HepG2 (cell line): ENCODE results near the gene BRMS1. TPM values are rescaled to one million over a fixed set of nuclear protein-coding genes. Genes with fewer than 3 reads are reported as not detected.

ENCODE experiments used
- CBX2 ChIP-seq, 2 experiments: fragments of 200-600 bp in 1 of 2; sonication (generic); formaldehyde crosslinking in 1 of 2; IDR thresholded peaks; 2 replicates each; pipeline versions ENCODE4 v1.7.0 to v1.8.1; 2018 to 2022; ENCODE audit warnings: low read depth in 2 of 2, low read length in 1 of 2, mild to moderate bottlenecking in 1 of 2, missing genetic modification reagents in 1 of 2
- CCAR2 ChIP-seq: fragments of 200-400 bp; formaldehyde crosslinking; optimal IDR thresholded peaks from 2 replicates; pipeline ENCODE3; 2018; ENCODE audit warnings: low read depth, mild to moderate bottlenecking, low read length, moderate library complexity
- CEBPG ChIP-seq: IDR thresholded peaks from 2 replicates; pipeline ENCODE4 v1.6.1; 2016
- ELF4 ChIP-seq: sonication (generic); formaldehyde crosslinking; IDR thresholded peaks from 2 replicates; pipeline ENCODE4 v1.5.0; 2020; ENCODE audit warnings: missing genetic modification reagents, mild to moderate bottlenecking, moderate library complexity, borderline replicate concordance
- FOXK1 ChIP-seq: sonication (generic); formaldehyde crosslinking; IDR thresholded peaks from 2 replicates; pipeline ENCODE4 v1.4.0; 2020; ENCODE audit warnings: low read depth, missing genetic modification reagents, borderline replicate concordance
- HIC2 ChIP-seq: sonication (generic); formaldehyde crosslinking; IDR thresholded peaks from 2 replicates; pipeline ENCODE4 v1.9.0; 2022; ENCODE audit warnings: low read depth, missing genetic modification reagents
- HMGA1 ChIP-seq: sonication (generic); formaldehyde crosslinking; conservative IDR thresholded peaks from 2 replicates; pipeline ENCODE4 v1.4.0; 2020; ENCODE audit warnings: missing genetic modification reagents
- JUN ChIP-seq: sonication (generic); formaldehyde crosslinking; IDR thresholded peaks from 2 replicates; pipeline ENCODE4 v1.4.0; 2020; ENCODE audit warnings: mild to moderate bottlenecking, missing genetic modification reagents
- KDM2A ChIP-seq: sonication (generic); formaldehyde crosslinking; IDR thresholded peaks from 2 replicates; pipeline ENCODE4 v1.4.0; 2020; ENCODE audit warnings: low read depth, missing genetic modification reagents, borderline replicate concordance
- KLF13 ChIP-seq: sonication (generic); formaldehyde crosslinking; IDR thresholded peaks from 2 replicates; pipeline ENCODE4 v1.4.0; 2020; ENCODE audit warnings: mild to moderate bottlenecking, missing genetic modification reagents
- MIER3 ChIP-seq: IDR thresholded peaks from 2 replicates; pipeline ENCODE4 v1.6.1; 2016; ENCODE audit warnings: missing compliant biosample characterization, borderline replicate concordance
- MIXL1 ChIP-seq: IDR thresholded peaks from 2 replicates; pipeline ENCODE4 v1.6.1; 2016
- MXD3 ChIP-seq: IDR thresholded peaks from 2 replicates; pipeline ENCODE4 v1.6.1; 2016; ENCODE audit warnings: mild to moderate bottlenecking, missing biosample characterization, missing genetic modification reagents
- PHF8 ChIP-seq: sonication (generic); formaldehyde crosslinking; IDR thresholded peaks from 2 replicates; pipeline ENCODE4 v1.5.0; 2020; ENCODE audit warnings: missing genetic modification reagents
- POGZ ChIP-seq: sonication (generic); formaldehyde crosslinking; IDR thresholded peaks from 2 replicates; pipeline ENCODE4 v1.4.0; 2020; ENCODE audit warnings: mild to moderate bottlenecking, missing genetic modification reagents
- REL ChIP-seq: sonication (generic); formaldehyde crosslinking; conservative IDR thresholded peaks from 2 replicates; pipeline ENCODE4 v1.8.0; 2022; ENCODE audit warnings: mild to moderate bottlenecking, missing genetic modification reagents, moderate library complexity
- SNAPC5 ChIP-seq: sonication (generic); formaldehyde crosslinking; IDR thresholded peaks from 2 replicates; pipeline ENCODE4 v1.8.1; 2023; ENCODE audit warnings: mild to moderate bottlenecking, missing genetic modification reagents, borderline replicate concordance
- SPEN ChIP-seq: sonication (generic); formaldehyde crosslinking; IDR thresholded peaks from 2 replicates; pipeline ENCODE4 v1.5.1; 2020; ENCODE audit warnings: low read depth, mild to moderate bottlenecking, missing genetic modification reagents
- THAP11 ChIP-seq: IDR thresholded peaks from 2 replicates; pipeline ENCODE4 v1.6.1; 2016; ENCODE audit warnings: missing biosample characterization, missing genetic modification reagents
- TRIM24 ChIP-seq: sonication (generic); formaldehyde crosslinking; IDR thresholded peaks from 2 replicates; pipeline ENCODE4 v1.8.0; 2022; ENCODE audit warnings: mild to moderate bottlenecking, missing genetic modification reagents
- ZFX ChIP-seq: sonication (generic); formaldehyde crosslinking; IDR thresholded peaks from 2 replicates; pipeline ENCODE4 v1.4.0; 2020; ENCODE audit warnings: mild to moderate bottlenecking, low read depth, missing genetic modification reagents, moderate library complexity
- ZNF12 ChIP-seq: sonication (generic); formaldehyde crosslinking; IDR thresholded peaks from 2 replicates; pipeline ENCODE4 v1.5.0; 2020; ENCODE audit warnings: missing genetic modification reagents
- ZNF17 ChIP-seq: sonication (generic); formaldehyde crosslinking; IDR thresholded peaks from 2 replicates; pipeline ENCODE4 v1.5.0; 2020; ENCODE audit warnings: mild to moderate bottlenecking, missing genetic modification reagents
- ZNF430 ChIP-seq: sonication (generic); formaldehyde crosslinking; IDR thresholded peaks from 2 replicates; pipeline ENCODE4 v1.9.0; 2021; ENCODE audit warnings: mild to moderate bottlenecking, missing genetic modification reagents
- ZNF501 ChIP-seq: sonication (generic); formaldehyde crosslinking; IDR thresholded peaks from 2 replicates; pipeline ENCODE4 v1.5.1; 2020; ENCODE audit warnings: mild to moderate bottlenecking, moderate library complexity, missing genetic modification reagents
- ZNF737 ChIP-seq: sonication (generic); formaldehyde crosslinking; IDR thresholded peaks from 2 replicates; pipeline ENCODE4 v1.5.0; 2020; ENCODE audit warnings: missing genetic modification reagents, mild to moderate bottlenecking, borderline replicate concordance
- ZNF768 ChIP-seq: sonication (generic); formaldehyde crosslinking; IDR thresholded peaks from 2 replicates; pipeline ENCODE4 v1.4.0; 2020; ENCODE audit warnings: missing genetic modification reagents
- ZSCAN9 ChIP-seq: IDR thresholded peaks from 2 replicates; pipeline ENCODE4 v1.6.1; 2016; ENCODE audit warnings: borderline replicate concordance
- polyA plus RNA-seq, 8 experiments: library from polyadenylated mRNA; depleted of rRNA in 3 of 8; stranded (reverse) in 7 of 8; unstranded in 1 of 8; fragments of >200 nt; fragmentation: Illumina TruSeq in 4 of 8; extraction: Trizol in 4 of 8; gene quantifications; 2 replicates each; pipeline versions ENCODE4 v1.2.1 to v1.2.3, GENCODE V29; 2011 to 2016; ENCODE audit warnings: low read depth in 4 of 8, missing spikeins in 1 of 8, mixed read lengths in 1 of 8; ENCODE audit not compliant: insufficient read depth in 1 of 8
- total RNA-seq, 5 experiments: library from RNA; depleted of rRNA; stranded (reverse); fragments of >200 nt; fragmentation: Illumina TruSeq; extraction: Trizol; gene quantifications; 2 replicates each; pipeline ENCODE4 v1.2.3, GENCODE V29; 2016; ENCODE audit warnings: low read depth in 1 of 5
- TF ChIP-seq, protein P1 (sequence below): sonication (generic); formaldehyde crosslinking; IDR thresholded peaks from 2 replicates; pipeline ENCODE4 v1.4.0; 2020; ENCODE audit warnings: missing genetic modification reagents; ENCODE audit errors: not compliant biosample characterization

Gene BRMS1
- total and polyA plus RNA-seq, 2 of the 13 experiments (the other 11 are each of a cell fraction or from before 2014, with no cell fraction given), result 15.8 to 55.7 TPM

DNA sequence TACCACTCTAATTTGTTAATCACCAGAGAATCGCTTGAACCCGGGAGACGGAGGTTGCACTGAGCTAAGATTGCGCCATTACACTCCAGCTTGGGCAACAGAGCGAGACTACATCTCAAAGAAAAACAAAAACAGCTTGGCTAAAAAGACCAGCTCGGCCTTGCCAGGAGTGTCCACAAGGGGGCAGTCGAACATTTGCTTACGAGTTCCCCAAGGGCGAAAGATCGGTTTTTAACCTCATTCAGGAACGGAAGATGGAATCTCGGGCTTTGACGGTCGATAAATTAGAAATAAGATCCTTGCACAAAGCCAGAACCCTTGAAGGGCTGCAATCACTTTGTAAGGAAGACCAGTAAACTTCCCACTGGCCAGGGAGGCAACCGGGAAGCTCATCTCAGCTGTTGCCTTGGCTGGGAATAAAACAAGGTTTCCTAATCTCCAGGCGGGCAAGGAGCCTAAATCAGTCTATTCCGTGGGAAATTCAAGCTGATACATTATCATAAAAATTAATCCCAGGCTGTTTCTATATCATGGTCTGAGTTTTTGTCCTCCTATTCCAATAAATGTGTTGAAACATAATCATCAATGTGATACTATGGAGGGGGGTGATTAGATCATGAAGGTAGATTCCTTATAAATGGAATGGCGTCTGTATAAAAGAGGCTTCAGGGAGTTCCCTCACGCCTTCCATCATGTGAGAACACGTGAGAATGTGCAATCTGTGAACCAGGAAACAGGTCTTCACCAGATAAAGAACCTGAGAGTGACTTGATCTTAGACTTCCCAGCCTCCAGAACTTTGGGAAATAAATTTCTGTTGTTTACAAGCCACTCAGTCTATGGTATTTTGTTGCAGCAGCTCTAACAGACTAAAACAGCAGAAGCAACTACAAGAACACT lies 41.5 kb upstream of the BRMS1 start (continued):
- TF ChIP-seq ELF4 (CRISPR knock-in tag) (no peak), ZNF768 (CRISPR knock-in tag) (no peak), THAP11 (CRISPR knock-in tag) (0 out of 2 replicates have a peak, but pooled peaks have one; percentile 47), ZFX (CRISPR knock-in tag) (no peak), POGZ (CRISPR knock-in tag) (0 out of 2 replicates have a peak, but pooled peaks have one; percentile 14), ZNF430 (CRISPR knock-in tag) (no peak), SPEN (no peak), PHF8 (no peak), SNAPC5 (CRISPR knock-in tag) (no peak), CBX2 (IDR thresholded peaks at IDR 0.05; ENCODE audit: low read depth, low read length) (no peak), CBX2 (CRISPR knock-in tag; IDR thresholded peaks at IDR 0.05; ENCODE audit: low read depth) (no peak), HMGA1 (CRISPR knock-in tag) (no peak), ZNF12 (no peak), MIXL1 (no peak), MIER3 (no peak), HIC2 (no peak), ZSCAN9 (CRISPR knock-in tag) (no peak), ZNF17 (CRISPR knock-in tag) (no peak), JUN (no peak), MXD3 (no peak), CEBPG (CRISPR knock-in tag) (peak; percentile 60; the same call in 1 of the 2 replicates), ZNF737 (CRISPR knock-in tag) (no peak), REL (no peak), KLF13 (CRISPR knock-in tag) (no peak), TRIM24 (no peak), FOXK1 (CRISPR knock-in tag) (no peak), KDM2A (CRISPR knock-in tag) (peak; percentile 54; the same call in 1 of the 2 replicates), CCAR2 (no peak), ZNF501 (peak; percentile 30; the same call in 1 of the 2 replicates)
- TF ChIP-seq, protein P1, sequence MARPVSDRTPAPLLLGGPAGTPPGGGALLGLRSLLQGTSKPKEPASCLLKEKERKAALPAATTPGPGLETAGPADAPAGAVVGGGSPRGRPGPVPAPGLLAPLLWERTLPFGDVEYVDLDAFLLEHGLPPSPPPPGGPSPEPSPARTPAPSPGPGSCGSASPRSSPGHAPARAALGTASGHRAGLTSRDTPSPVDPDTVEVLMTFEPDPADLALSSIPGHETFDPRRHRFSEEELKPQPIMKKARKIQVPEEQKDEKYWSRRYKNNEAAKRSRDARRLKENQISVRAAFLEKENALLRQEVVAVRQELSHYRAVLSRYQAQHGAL (CRISPR knock-in tag), result no peak
